Stimulated activated CD4-positive, alpha-beta T cell treated with anti-CD3 and anti-CD28 coated beads, Interleukin-1b, Interleukin-23, amount 100 ng/mL, for 4 hours (primary cell): ENCODE measurements around the gene PITX2.

ENCODE experiments used
- DNase-seq, 2 donors: peaks; one replicate each; pipeline ENCODE4 v3.0.0-alpha.2; 2020; ENCODE audit warnings: low read depth in 2 of 2

PITX2 gene

DNA sequence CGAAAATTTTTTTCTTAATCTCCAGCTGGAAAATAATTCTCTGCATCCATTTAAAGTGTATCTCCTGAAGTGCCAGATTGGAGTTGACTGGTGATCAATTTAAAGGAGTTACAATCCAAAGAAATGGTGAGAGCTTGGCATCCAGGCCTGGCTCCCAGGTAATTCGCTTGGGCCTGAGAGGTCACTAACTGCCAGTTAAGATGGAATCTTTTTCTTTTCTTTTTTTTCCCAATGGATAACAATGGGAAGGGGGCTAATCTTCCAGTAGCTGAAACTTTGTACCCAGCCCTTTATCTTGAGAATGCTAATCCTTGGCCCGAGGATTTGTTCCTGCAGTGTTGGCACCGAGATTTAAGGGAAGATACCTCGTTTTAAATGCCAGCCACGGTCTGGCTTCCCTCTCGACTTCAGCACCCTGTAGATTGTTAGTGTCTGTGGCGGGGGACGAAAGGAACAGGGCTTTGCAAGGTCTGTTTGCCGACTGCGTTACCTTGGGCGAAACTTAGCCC lies 13.3 kb upstream of the PITX2 start:
- no peak for DNase-seq

DNA sequence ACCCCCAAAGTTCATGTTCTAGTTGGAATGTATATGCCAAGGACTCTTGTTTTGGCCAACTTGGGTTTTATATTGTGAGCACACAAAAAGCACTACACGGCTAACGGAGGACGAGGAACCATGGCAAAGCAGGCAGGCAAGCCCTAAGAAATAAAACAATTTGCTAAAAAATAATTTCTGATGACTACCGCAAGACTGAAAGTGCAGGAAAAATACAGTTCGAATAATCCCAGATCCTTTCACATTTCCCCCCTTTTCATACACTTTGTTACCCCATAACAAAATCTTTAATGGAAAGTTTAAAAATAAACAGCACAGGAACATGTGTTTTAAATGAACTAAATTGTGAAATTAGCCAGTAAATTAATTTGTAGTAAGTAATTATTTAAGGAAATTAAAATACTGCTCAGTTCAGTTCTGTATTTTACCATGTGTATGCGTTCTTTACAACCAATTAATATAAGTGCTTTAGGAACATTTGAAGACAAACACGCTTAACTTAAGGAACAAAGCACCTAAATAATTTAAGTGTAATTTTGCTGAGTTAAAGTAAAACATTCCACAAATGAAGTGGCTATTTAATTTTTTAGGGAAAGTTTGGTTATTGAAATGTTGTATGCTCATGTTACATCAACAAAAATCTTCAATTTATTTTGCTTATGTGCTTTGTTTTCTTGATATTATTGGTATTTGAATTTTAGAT lies 12.4 kb upstream of the PITX2 start:
- no peak for DNase-seq

- no peak for DNase-seq
These were observed 11.7 kb upstream of the PITX2 start for GRCh38 chr4:110634350-110635162.

DNA sequence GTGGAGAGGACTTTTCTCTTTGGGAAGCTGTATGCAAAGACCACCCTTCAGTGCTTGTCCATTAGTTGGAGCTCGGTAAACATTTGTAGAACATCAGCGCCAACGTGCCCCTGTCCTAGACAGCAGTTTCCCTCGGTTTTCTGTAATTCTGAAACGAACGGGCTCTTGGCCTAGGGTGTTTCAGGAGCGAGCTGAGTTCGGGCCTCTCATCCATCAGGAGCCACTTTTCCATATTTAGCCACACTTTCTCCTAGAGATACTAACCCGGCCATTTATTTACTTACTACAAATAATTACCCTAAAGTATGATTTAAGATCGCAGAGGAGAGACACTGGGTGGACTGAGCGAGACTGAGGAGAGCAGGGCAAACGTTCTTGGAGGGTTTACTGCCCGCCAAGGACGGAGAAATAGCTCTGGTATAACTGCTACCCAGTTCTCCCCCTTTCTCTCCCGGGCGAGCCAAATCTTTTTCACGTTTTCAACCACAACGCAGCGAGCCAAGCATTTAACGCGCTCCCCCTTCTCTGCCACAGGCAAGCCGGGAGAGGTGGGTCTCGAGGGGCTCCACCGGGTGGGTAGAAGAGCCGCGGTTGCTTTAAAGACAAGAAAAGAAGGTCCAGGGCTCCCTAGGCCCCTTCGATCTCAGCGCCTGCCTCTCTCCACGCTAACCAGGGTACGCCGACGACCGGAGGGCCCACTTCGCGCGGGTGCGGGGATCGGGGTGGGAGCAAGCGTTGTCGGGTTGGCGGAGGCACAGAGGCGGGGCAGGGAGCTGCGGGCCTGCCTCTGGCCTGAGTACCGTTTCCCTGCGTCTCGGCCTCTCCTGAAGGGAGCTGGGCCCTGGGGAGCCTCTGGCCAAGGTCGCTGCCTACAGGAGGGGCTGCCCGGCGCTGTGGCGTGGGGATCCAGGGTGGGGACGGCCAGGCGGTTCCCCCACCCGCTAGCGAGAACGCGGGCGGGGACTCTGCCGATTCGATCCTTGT lies 10.8 kb upstream of the PITX2 start:
- no peak for DNase-seq

DNA sequence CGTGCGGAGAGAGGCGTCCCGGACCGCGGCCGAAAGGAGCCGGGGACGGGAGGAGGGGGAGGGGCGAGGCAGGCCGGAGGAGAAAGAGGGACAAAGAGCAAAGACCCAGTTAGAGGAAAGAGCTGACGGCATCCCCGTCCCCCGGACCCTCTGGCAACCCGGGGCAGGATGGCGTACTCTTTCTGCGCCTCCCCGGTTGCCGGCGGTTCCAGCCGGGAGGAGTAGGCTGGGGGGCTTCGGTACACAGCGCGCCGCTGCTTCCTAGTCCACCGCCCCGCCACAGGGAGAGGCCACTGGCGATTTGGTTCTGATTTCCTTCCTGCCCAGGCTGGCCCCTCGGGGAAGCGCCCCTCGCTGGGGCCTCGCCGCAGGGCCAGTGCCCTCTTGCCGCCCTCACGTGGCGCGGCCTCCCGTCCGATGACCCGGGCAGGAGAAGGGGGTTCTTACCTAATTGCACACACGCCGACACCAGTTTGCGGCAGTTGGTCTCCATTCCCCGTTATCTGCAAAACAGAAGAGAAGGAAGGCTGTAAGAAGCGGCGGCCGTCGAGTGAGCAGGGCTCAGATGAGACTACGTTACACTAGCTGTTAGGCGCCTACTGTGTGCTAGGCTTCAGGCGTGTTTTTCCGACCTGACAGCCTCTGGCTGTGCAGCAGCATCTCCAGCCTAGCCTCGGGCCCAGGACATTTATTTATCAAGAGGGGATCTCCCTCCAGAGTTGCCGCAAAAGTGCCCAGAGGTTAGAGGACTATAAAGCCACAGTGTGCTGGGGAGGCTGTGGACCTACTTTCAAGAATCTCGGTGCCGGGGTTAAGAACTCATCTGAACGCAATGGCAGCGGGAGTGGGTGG lies 9.9 kb upstream of the PITX2 start:
- no peak for DNase-seq

DNA sequence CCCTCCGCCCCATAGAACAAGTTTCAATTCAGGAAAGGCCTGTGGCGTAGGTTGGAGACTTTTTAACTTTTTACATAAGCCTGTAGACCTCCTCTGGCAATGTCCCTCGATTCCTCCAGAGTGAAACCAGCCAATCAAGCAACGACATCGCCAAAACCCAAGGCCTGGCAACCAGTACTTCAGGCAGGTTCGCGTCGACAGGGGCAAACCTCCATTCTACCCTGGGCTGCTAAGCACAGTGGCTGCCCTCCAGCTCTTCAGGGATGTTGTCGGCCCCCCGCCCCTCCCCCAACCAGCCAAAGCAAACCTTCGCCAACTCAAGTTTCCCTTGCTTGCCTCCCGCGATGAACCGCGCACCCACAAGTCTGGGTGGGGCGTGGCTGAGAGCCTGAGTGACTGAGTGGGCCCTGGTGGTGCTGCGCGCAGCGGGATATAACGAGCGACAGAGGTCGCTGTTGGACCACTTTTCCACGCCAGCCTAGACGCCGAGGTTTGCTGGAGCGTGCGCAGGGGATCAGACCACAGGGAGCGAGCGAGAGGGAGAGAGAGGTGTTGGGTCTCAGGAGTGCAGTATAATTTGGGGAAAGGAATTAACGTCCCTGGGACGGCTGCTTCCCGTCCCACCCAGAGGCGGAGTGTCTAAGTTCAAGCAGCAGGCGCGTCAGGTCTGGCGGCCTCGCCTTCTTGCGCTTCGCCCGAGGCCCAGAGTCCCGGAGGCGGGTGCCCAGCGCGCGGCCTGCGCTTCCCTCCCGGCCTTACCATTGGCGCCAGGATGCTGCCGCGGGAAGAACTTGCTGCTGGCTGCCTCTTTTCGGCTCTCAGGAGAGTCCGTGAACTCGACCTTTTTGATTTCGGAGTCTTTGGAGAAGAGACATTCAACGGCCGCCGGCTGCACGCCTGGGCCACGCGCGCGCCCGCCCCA lies 9.0 kb upstream of the PITX2 start:
- DNase-seq, result no peak

DNA sequence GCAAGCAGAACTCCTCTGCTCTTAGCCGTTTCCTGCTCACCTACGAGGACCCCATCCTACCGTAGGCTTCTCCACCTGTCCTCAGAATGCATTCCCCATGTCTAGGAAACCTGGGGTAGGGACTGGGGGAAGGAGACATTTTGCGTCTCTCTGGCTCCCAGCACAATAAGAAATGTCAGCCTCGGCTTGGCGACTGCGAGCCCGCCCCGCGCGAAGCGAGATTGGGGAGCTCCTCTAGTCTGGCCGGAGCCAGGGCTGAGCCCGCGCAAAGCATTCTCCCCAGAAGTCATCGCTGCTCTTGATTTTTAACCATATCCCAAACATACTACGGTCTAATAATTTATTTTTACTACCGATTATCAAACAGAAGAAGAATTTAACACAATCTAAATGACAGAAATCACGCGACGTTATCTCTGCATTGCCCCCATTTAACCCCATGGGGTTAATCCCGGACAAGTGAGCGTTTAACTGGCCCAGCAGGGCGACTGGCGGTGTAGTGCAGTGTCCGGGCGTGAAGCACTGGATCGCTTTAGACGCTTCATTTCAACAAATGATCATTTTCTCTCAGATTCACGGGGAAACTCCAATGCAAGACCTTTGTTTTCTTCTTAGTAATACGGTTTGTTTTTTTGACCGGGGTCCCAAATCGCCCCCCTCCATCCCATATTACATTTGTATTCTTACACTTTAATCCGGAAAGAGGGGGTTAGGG lies 8.0 kb upstream of the PITX2 start:
- no peak for DNase-seq

- no peak for DNase-seq
These were observed 7.2 kb upstream of the PITX2 start for GRCh38 chr4:110629780-110630687.

DNA sequence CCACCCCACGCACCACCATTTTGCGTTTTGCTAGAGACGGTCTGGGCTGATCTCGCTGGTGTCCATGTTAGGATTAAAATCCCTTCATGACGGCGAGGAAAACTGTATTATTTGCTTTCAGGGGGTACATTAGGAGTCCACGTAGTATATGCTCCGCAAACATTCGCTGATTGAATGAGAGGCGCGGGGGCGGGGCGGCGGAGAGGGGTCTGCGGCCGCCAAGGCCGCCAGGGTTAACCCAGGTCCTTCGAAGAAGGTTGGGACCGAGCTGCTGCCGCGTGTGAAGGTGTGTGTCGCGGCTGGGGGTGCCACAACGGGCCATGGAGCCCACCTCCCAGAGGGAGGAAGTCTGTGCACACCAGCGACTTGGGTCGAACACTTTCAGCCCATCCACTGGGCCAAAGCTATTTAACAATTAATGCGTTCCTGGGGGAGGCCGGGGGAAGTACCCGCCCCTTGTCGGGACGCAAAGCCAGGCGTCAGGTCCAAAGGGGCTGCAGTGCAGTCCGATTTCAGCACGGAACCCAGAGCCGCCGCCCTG lies 6.4 kb upstream of the PITX2 start:
- no peak for DNase-seq

DNA sequence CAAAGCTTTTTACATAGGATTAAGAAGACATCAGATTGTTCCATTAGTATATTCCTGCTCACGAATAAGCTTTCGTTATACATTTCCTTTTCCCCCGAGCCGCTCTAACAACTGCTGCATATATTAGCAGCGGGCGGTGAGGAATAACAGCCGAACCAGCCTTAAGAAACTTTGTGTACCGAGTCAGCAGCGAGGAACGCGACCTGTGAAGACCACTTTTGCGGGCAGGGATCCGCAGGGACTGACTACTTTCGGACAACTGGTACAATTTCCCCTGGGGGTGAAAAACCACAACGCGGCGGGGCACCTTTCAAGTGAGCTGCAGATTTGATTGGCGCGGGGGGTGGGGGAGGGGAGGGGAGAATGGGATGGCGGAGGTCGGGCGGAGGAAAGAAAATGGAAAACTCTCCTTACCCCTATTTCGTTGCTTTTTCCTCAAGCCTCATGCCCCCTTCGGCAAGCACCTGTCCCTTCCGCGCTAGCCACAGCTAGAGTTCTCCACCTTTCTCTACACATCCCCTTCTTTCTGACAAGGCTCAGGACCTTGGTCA lies 5.9 kb upstream of the PITX2 start:
- DNase-seq, result no peak

GRCh38 chr4:110627977-110628662 lies 5.2 kb upstream of the PITX2 start:
- DNase-seq, result no peak

- no peak for DNase-seq
These were observed 3.8 kb upstream of the PITX2 start for GRCh38 chr4:110626532-110627153.

GRCh38 chr4:110625576-110626257 lies 2.8 kb upstream of the PITX2 start:
- DNase-seq, result no peak

DNA sequence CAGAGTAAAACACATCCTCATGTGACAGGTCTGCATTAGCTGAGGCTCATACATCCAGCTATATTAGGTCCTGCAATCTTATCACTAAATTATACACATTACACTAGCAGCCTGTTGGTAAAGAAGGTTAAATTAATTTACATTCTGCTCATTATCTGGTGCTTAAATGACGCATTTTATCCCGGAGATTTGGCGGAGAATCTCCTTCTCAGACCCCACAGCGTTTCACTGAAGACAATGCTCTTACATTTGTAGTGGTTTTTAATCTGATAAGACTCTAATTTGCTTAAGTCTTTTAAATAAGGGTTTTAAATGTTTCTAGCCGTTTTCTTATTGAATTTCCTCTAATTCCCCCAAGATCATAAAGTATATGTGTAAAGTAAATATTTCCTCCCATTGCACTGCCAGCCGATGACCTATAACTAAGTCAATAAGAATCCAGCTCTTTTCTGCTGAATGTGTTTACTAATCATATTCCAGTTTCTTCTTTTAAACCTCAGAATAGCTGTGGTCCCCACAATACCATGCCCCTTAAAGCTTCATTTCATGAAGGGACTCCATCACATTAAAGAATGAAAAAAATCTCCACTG lies 2.1 kb upstream of the PITX2 start:
- DNase-seq, result no peak

GRCh38 chr4:110624398-110624780 lies 1.5 kb upstream of the PITX2 start:
- DNase-seq, result no peak
